ENCODE results near the gene LDB3. TPM values are rescaled to one million over a fixed set of nuclear protein-coding genes. Genes with fewer than 3 reads are reported as not detected.

The LDB3 gene
- 10 to 100 TPM in 1 of 4 donors, 1 to 10 TPM in 3; 2.2 to 32.5 (median 2.9) TPM for total RNA-seq

- WGBS, 2 donors (ENCODE audit: low coverage in 1 of 2): 67% methylated on average over 19 of the region's 23 CpGs; no CpG with 5 or more reads in 1 of the 2 donors
- H3K4me3 ChIP-seq: peak within 1 kb of the TSS; percentile 10 to 29 (median 16)
Measured at GRCh38 chr10:86668297-86669165, at the start of gene LDB3. TSS of gene LDB3 (plus strand) at chr10:86668511. CDS start at chr10:86668692, 181 bp downstream.

DNA sequence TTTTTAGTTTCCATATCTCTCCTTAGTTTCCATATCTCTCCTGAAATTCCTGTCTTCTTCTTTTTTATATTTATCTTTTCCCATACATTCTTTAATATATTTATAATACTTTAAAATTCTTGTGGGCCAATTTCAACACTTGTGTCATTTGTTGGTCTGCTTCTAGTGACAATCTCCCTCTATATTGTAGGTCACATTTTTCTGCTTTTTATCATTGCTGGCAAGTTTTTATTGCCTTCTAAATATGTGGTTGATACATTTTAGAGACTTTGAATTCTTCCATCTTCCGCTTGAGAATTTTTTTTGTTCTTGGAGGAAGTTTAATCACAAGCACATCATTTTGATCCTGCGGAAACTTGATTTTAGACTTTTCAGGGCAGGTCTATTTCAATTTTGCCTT lies 40.0 kb upstream of the LDB3 start:
- TF ChIP-seq POLR2AphosphoS5 (IDR thresholded peaks at IDR 0.05) (no peak), EP300 (IDR thresholded peaks at IDR 0.05; ENCODE audit: low read depth) (no peak), POLR2A (IDR thresholded peaks at IDR 0.05) (no peak)
- TF ChIP-seq, protein P1, sequence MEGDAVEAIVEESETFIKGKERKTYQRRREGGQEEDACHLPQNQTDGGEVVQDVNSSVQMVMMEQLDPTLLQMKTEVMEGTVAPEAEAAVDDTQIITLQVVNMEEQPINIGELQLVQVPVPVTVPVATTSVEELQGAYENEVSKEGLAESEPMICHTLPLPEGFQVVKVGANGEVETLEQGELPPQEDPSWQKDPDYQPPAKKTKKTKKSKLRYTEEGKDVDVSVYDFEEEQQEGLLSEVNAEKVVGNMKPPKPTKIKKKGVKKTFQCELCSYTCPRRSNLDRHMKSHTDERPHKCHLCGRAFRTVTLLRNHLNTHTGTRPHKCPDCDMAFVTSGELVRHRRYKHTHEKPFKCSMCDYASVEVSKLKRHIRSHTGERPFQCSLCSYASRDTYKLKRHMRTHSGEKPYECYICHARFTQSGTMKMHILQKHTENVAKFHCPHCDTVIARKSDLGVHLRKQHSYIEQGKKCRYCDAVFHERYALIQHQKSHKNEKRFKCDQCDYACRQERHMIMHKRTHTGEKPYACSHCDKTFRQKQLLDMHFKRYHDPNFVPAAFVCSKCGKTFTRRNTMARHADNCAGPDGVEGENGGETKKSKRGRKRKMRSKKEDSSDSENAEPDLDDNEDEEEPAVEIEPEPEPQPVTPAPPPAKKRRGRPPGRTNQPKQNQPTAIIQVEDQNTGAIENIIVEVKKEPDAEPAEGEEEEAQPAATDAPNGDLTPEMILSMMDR (IDR thresholded peaks at IDR 0.05): no peak
- H3K27me3 ChIP-seq: peaks cover 27% of the 10 kb centered on the region
- WGBS, 2 donors (ENCODE audit: low coverage in 1 of 2): 96 to 98% methylated on average over 2 of the region's 2 CpGs
- no peak overlapping the region for H3K4me3 ChIP-seq
- H3K36me3 ChIP-seq: no peaks in the 10 kb centered on the region
- H3K9me3 ChIP-seq: no peaks in the 10 kb centered on the region
- H3K4me1 ChIP-seq: peaks cover 0 to 8% (median 6%) of the 10 kb centered on the region in 4 donors
- DNase-seq: no peak
- H3K27ac ChIP-seq: no peak overlapping the region
- intact Hi-C loops (cut with DNase I; ENCODE audit: low total_unique reads) (no loop called here), in situ Hi-C loops (cut with MboI; ENCODE audit: low pct_ligation_motif_present in 1 of 4, low pct_unique_long_range_greater_than_20kb in 1 of 4, low sequenced_read_pairs in 3 of 4) (no loop called here)

More at GRCh38 chr10:86668297-86669165, at the start of gene LDB3:
- H3K27me3 ChIP-seq: no peaks in the 10 kb centered on the region
- no peaks in the 10 kb centered on the region for H3K9me3 ChIP-seq
- peaks cover 23 to 41% (median 34%) of the 10 kb centered on the region in 4 donors for H3K4me1 ChIP-seq
- in situ Hi-C loops (cut with MboI; ENCODE audit: low pct_ligation_motif_present in 1 of 4, low pct_unique_long_range_greater_than_20kb in 1 of 4, low sequenced_read_pairs in 3 of 4) (no loop called here), intact Hi-C loops (cut with DNase I; ENCODE audit: low total_unique reads) (no loop called here)
- TF ChIP-seq POLR2A (IDR thresholded peaks at IDR 0.05) (peak; percentile 52), POLR2AphosphoS5 (IDR thresholded peaks at IDR 0.05) (peak; percentile 34 to 89 (median 75)), EP300 (IDR thresholded peaks at IDR 0.05; ENCODE audit: low read depth) (no peak)
- TF ChIP-seq, protein P1 (IDR thresholded peaks at IDR 0.05): no peak
- H3K27ac ChIP-seq: peak within 1 kb of the TSS; percentile 73 to 90 (median 82)
- peak; percentile 31 for DNase-seq
- no peaks in the 10 kb centered on the region for H3K36me3 ChIP-seq

DNA sequence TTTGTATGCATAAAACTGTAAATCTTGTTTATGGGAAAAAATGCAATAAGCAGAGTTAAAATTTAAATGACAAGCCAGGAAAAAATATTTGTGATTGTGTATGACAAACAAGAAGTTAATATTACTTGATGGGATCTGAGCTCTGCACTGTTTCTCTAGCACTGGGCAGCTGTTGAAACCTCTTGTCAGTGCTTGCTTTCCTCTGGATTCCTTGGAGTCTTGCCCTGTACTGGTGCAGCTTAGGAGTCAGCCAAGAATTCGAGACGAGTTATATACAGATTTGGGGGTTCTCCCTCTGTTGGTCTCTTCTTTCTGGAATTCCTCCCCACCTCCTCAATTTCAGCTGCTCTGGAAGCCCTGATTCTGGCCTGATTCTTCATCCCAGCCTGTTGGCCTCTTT lies 38.2 kb upstream of the LDB3 start:
- no peaks in the 10 kb centered on the region for H3K9me3 ChIP-seq
- peaks cover 36% of the 10 kb centered on the region for H3K27me3 ChIP-seq
- no peak overlapping the region for H3K4me3 ChIP-seq
- intact Hi-C loops (cut with DNase I; ENCODE audit: low total_unique reads): no loop called here
- peaks cover 0 to 8% (median 6%) of the 10 kb centered on the region in 4 donors for H3K4me1 ChIP-seq
- H3K36me3 ChIP-seq: no peaks in the 10 kb centered on the region
- no peak overlapping the region for H3K27ac ChIP-seq
- in situ Hi-C loops (cut with MboI; ENCODE audit: low pct_ligation_motif_present in 1 of 4, low pct_unique_long_range_greater_than_20kb in 1 of 4, low sequenced_read_pairs in 3 of 4): no loop called here
- 43 to 49% methylated on average over 2 of the region's 2 CpGs for WGBS, 2 donors (ENCODE audit: low coverage in 1 of 2)
- TF ChIP-seq, protein P1 (IDR thresholded peaks at IDR 0.05): no peak
- no peak for TF ChIP-seq POLR2AphosphoS5 (IDR thresholded peaks at IDR 0.05)
- no peak for TF ChIP-seq POLR2A (IDR thresholded peaks at IDR 0.05)
- TF ChIP-seq EP300 (IDR thresholded peaks at IDR 0.05; ENCODE audit: low read depth): no peak
- DNase-seq: no peak

DNA sequence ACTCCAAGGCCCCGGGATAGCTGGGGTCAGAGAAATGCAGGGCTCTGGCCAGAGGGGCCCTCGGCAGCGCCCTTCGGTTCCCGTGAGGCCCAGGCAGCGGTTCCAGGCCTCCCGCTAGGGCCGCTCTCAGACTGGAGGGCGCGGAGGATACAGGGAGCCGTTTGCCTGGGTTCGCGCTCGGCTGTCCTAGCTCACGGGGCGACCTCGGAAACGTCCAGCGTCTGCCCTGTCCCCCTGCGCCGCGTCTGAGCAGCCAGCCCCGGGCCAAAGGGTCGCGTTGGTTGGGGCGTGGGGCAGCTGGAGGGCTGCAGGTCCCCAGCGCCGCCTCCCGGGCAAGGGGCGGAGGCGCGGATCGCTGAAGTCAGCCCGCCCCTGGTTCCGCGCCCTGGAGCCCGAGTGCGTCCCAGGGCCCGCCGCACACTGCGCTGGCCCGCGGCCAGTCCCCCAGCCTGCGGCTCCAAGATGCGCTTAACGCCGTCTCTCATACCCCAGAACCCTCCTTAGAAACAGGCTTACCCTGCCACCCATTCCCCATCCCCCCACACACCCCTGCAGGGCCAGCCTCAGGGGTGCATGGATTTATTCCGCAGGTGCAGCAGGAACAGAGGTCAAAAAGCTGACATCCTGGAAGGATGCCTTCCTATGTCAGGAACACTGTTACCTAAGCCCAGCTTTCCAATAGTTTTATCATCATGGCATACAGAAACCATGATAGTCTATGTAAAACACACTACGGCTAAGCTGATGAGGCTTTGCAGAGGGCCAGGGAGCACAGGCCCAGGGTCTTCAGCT lies 36.1 kb upstream of the LDB3 start:
- Histone ChIP-seq H3K36me3 (no peaks in the 10 kb centered on the region), H3K4me1 (peaks cover 0 to 8% (median 7%) of the 10 kb centered on the region in 4 donors), H3K27ac (no peak overlapping the region), H3K27me3 (peaks cover 41% of the 10 kb centered on the region), H3K9me3 (no peaks in the 10 kb centered on the region), H3K4me3 (peak overlapping the region; percentile 7 to 45 (median 20))
- TF ChIP-seq, protein P1 (IDR thresholded peaks at IDR 0.05): peak in 4 of 5 experiments; percentile 8 to 36 (median 16)
- TF ChIP-seq EP300 (IDR thresholded peaks at IDR 0.05; ENCODE audit: low read depth): no peak
- intact Hi-C loops (cut with DNase I; ENCODE audit: low total_unique reads) (no loop called here), in situ Hi-C loops (cut with MboI; ENCODE audit: low pct_ligation_motif_present in 1 of 4, low pct_unique_long_range_greater_than_20kb in 1 of 4, low sequenced_read_pairs in 3 of 4) (no loop called here)
- peak; percentile 28 for DNase-seq
- WGBS, 2 donors (ENCODE audit: low coverage in 1 of 2): 9% methylated on average over 42 of the region's 49 CpGs; no CpG with 5 or more reads in 1 of the 2 donors
